Fibroblast of skin of abdomen (primary cell): ENCODE measurements around the gene AGPAT3.

ENCODE experiments used
- DNase-seq: peaks from one replicate; pipeline ENCODE4 v3.0.0-alpha.2; 2013

Gene AGPAT3

GRCh38 chr21:43981871-43982210 lies 116.8 kb downstream of the AGPAT3 start:
- no peak for DNase-seq

- DNase-seq = no peak
Observed at GRCh38 chr21:43982489-43983078, 117.6 kb downstream of the AGPAT3 start.

GRCh38 chr21:43983390-43983789 lies 118.4 kb downstream of the AGPAT3 start:
- no peak for DNase-seq

DNA sequence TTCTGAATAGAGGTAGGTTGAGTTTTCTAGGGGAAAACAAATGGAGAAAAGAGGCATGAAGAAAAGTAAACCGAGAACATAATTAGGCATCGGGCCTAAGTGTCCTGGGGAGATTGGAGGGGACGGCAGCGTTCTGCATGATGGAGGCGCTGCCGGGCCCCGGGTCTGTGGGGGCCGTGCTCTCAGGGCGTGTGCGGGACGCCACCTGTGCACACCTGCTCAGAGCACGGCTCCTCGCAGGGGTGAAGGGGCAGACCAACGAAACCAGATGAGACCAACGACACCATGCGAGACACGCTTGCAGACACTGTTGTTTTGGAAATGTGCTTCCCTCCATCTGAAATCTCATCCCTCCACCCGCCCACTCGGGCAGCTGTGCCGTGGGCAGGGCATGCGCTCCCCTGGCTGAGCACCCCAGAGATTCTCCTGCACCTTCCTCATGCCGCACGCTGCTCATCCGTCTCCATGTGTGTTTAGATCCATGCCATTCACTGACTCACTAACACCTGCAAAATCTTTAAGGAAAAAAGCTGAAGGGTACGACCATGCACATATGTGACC lies 118.9 kb downstream of the AGPAT3 start:
- DNase-seq = no peak

GRCh38 chr21:43984905-43985689 lies 120.1 kb downstream of the AGPAT3 start:
- DNase-seq = no peak

DNA sequence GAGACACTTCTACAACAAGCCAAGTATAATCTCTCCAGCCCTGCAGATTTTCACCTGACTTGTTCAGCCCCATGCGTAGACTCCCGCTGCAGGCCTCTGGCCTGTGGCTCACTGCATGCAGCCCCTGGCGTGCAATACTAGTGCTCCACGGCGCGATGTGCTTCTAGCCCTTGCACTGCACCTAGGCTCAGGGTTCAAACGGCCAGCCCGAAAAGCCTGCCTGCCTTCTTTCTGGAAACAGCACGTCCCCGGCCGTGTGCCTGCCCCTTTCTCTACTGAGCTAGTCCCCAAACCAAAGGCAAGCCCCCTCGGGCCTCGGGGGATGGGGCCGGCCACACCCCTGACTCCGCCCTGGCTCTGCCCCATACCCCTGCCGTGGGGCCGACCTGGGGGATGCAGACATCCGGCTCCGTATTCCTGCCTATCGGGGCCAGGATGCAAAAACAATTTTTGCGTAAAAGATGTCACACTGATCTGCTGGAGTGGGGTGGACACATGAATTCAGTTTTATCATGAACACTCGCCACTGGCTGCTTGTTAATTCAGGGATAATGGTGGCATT lies 120.7 kb downstream of the AGPAT3 start:
- DNase-seq = no peak

DNA sequence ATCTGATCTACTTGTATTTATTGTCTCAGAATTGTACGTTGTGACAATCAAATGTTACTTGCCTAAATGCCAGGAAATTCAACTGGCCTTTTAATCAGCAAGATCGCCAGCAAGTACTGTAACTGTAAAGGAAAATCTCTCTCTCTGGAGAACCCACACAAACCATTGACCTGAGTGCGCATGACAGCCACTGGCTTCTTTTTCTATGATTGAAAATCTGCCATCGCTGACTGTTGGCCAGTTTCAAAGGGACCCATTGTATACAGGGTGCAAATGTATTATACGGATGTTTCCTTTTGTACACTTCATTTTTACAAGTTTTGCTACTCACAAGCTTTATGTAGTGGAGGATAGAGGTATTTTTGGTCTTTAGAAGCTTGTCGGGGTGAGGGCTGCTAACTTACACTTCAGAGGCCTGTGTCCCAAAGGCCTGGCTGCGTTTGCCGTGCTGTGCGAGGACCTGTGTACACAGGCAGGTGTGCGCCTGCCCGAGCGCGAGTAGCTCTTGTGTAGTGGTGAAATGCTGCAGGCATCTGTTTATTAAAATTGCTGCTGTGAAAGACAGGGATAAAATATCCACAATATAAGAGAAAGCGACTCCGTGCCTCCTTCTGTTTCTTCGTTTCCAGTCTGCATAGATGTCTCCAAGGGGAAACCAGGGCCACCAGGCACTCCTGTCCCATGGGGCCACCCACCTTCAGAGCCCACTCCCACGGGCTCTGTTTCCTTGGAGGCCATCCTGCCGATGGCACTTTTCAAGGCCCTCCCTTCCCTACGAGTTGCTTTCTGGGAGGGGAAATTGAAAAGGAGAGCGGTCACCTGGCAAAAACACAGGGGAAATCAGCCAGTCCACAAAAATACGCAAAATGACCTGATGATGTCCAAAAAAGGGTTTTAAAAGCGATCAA lies 121.8 kb downstream of the AGPAT3 start:
- DNase-seq = no peak

- no peak for DNase-seq
Observed at GRCh38 chr21:43987509-43987908, 122.5 kb downstream of the AGPAT3 start.

DNA sequence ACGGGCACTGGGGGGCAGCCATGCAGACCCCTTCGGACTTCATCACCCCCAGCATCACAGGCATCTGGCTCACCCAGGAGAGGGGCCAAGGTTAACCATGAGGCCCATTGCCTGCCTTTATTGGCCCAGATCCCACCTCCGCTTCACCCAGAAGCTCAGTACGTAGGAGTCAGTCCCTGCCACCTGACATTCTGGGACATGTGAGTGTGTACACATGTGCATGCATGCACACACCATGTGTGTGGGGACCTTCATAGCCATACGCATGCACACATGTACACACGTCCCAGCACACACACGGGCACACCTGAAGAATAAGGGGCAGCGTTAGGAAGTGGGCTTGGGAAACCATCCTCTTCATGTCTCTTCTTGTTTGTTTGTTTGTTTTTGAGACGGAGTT lies 123.0 kb downstream of the AGPAT3 start:
- no peak for DNase-seq

DNA sequence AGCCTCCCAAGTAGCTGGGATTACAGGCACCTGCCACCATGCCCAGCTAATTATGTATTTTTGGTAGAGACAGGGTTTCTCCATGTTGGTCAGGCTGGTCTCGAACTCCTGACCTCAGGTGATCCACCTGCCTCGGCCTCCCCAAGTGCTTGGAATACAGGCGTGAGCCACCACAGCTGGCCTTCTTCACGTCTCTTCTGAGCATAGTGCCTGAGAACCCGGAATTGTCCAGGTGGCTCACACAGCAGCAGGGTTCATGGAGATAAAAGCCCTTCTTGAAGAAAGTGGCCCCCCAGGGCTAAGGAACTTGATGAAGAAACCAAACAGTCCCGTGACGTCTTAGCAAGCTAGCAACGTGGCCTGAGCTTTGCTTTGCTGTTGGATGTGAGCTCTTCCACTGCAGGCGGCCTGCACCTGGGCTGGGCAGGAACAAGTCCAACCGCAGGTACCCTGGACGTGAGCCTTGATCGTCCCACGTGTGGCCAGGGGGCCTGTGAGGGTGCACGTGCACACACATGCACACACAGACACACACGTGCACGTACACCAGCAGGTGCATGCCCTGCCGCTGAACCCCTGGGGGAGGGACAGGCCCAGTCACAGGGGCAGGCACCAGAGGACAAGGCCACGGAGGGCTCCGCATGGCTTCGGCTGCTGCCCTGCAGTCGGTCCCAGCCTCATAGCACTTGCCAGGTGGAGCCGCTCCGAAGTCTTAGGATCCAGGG lies 123.6 kb downstream of the AGPAT3 start:
- no peak for DNase-seq

DNA sequence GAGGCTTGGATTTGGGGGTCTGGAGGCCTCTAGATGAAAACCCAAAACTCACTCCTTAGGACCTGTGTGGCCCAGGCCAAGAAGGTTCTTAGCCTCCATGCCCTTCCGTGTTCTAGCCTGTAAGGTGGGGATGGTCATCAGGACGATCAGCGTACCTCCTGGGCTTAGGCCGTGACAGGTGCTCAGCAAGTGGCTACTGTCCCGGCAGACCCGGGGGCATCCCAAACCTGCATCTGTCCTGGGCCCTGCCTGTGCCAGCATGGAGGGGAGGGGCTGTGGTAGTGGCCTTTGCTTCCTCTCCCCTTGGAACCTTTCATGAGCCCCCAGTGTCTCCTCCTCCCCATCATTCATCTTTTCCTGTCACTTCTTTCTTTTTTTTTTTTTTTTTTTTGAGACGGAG lies 124.4 kb downstream of the AGPAT3 start:
- DNase-seq = no peak

- DNase-seq = no peak
Observed at GRCh38 chr21:43991447-43991991, 126.5 kb downstream of the AGPAT3 start.

DNA sequence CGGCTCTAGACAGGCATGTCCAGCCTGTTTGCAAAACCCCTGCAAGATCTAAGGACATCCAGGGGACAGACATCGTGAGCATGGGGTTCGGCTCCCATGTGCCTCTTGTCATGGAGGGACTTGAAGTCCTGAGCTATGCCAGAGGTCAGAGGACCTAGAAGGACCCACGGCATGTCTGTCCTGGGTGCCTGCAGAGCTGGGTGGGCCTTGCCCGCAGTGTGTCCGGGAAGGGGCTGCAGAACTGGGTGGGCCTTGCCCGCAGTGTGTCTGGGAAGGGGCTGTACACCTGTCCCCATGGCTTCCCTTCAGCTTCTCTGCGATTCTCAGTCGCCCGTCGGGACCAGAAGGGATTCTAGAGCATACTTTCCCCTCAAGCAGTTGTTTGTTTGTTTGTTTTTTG lies 127.1 kb downstream of the AGPAT3 start:
- no peak for DNase-seq

DNA sequence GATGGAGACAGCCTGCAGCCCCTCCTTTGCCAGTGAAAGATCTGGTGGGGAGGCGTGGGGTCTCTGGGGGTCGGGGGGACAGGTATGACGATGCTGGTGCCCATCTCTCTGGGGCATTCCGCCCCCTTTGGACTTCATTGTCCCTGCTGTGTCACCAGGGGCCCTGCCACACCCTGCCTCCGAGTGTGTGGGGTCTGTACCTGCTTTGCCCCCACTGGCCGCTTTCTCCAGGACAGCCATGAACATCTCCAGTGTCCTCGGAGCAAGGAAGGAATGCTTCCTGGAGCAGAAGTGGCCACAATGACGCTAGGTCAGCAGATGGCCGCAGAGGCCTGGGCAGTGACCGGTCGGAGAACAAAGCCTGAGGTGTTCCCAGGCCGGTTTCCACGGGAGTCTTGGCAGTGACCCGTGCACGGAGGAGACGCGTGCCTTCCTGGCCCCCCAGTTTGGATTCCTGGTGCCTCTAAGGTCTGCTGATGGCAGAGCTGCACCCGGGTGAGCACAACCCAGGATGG lies 128.5 kb downstream of the AGPAT3 start:
- no peak for DNase-seq

DNA sequence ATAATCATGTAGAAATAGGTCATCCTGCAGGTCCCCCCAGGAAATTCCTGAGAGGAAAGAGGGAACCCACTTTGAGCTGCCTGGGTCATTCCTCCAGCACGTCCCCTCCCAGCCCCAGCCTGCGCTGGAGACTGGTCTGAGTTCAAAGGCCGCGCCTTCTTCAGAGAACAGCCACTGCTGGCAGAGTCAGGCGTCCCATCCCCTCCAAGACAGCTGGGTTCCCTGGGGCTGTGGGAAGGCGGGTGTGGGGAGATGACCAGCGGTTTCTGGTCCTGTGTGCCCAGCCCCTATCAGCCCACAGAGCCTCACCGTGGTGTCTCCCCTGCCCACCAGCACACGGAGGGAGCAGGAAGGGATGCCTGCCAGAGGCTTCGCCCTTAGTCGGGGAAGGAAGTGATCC lies 129.1 kb downstream of the AGPAT3 start:
- DNase-seq = no peak

DNA sequence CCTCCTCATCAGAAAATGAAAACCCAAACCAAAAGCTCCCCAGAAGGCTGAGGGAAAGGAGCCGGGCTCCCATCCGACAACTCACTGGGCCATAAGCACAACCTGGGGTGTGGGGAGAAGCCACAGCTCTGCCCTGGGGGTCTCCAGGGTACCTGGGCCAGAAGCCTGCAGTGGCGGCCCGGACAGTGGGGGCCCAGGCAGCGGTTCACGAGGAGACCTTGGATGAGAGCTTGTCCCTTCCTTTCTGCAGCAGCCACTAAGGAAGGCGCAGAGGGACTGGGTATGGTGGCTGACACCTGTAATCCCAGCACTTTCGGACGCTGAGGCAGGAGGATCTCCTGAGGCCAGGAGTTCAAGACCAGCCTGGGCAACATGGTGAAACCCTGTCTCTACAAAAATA lies 129.6 kb downstream of the AGPAT3 start:
- no peak for DNase-seq

GRCh38 chr21:43995521-43996105 lies 130.6 kb downstream of the AGPAT3 start:
- no peak for DNase-seq

- DNase-seq = no peak
Observed at GRCh38 chr21:43997766-43998742, 133.0 kb downstream of the AGPAT3 start.

DNA sequence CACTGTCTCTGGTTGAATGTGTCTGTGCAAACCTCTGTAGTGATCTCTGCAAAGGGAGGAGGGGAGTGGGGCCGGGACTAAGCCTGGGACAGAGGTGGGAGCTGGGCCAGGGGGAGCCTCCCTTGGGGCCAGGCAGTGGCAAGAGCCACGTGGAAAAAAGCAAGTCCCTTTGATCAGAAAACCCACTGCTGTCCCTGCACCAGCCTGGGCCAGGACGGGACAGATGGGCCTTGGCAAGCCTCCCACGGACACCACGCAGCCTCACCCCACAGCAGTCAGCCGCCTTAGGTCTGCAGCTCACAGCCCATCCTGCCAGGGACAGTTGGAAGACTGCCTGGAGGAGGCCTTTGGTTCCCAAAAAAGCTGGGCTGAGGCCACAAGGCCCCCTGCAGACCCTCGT lies 135.3 kb downstream of the AGPAT3 start:
- no peak for DNase-seq

GRCh38 chr21:44002511-44002910 lies 137.5 kb downstream of the AGPAT3 start:
- DNase-seq = no peak
